ENCODE measurements around the gene GPC3. TPM values are rescaled to one million over a fixed set of nuclear protein-coding genes. Genes with fewer than 3 reads are reported as not detected.

GPC3 gene
- total RNA-seq, 1 experiment from 2014 or later = 233 TPM

DNA sequence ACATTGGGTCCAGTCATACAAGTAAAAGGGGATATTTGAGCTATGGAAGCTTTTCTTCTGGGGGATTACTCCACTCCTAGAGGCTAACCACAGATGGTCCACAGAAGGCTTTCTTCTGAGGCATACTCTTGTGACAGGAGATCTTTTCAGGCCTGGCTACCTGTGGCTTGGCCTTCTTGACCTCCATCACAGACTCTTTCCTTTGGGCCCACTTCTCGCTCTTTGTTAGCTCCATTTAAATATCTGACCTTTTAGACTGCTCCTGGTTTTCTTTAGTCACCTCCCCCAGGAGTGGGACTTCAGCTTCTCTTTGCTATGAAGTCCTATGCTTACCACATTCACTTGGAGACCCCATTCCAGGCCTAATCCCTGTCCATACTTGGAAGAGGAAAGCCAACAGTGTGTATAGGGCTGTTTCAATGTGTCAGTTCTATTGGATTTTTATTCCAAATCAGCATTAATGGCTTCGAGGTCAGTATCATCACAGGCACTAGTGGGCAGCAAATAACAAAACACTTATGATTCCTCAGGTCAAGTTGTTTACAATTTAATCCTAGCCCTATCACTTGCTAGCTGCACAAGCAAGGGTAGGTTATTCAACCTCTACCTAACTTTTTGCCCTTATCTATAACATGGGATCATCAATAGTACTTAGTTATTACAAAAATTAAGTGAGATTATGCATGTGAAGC, 26.3 kb downstream of the GPC3 start:
- Mint-ChIP-seq H3K4me1 (ENCODE audit: low read depth, unreplicated experiment) (peaks cover 9% of the 10 kb centered on the region), H3K4me3 (ENCODE audit: unreplicated experiment) (no peak overlapping the region), H3K36me3 (ENCODE audit: insufficient read depth, unreplicated experiment) (peaks cover 14% of the 10 kb centered on the region), H3K27me3 (ENCODE audit: insufficient read depth, unreplicated experiment) (no peaks in the 10 kb centered on the region), H3K9me3 (ENCODE audit: unreplicated experiment) (peaks cover 12% of the 10 kb centered on the region), H3K27ac (ENCODE audit: unreplicated experiment) (no peak overlapping the region)
- CTCF ChIA-PET = interaction anchor here (1.3 kb wide), 1 partner anchor 62 kb away, joined by 10 read pairs; no protein-coding TSS in a partner anchor
- Histone ChIP-seq H3K9me3 (no peaks in the 10 kb centered on the region), H3K36me3 (ENCODE audit: control insufficient read depth, insufficient read depth, low read length) (no peaks in the 10 kb centered on the region; the same call in 1 of the 2 replicates), H3K4me1 (no peaks in the 10 kb centered on the region), H3K27me3 (replicated peaks; ENCODE audit: control insufficient read depth, insufficient read depth, low read length) (no peaks in the 10 kb centered on the region), H3K4me3 (ENCODE audit: low read depth, low read length) (no peak overlapping the region)
- BruUV-seq (replicated peaks) = no TSS peak
- DNase-seq = no peak
- intact Hi-C loops (cut with micrococcal nuclease; ENCODE audit: unreplicated experiment) = loop anchor here (1.0 kb wide), 1 partner anchor 62 kb away; no protein-coding TSS in a partner anchor
- TF ChIP-seq, protein P1, sequence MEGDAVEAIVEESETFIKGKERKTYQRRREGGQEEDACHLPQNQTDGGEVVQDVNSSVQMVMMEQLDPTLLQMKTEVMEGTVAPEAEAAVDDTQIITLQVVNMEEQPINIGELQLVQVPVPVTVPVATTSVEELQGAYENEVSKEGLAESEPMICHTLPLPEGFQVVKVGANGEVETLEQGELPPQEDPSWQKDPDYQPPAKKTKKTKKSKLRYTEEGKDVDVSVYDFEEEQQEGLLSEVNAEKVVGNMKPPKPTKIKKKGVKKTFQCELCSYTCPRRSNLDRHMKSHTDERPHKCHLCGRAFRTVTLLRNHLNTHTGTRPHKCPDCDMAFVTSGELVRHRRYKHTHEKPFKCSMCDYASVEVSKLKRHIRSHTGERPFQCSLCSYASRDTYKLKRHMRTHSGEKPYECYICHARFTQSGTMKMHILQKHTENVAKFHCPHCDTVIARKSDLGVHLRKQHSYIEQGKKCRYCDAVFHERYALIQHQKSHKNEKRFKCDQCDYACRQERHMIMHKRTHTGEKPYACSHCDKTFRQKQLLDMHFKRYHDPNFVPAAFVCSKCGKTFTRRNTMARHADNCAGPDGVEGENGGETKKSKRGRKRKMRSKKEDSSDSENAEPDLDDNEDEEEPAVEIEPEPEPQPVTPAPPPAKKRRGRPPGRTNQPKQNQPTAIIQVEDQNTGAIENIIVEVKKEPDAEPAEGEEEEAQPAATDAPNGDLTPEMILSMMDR (IDR thresholded peaks at IDR 0.05; ENCODE audit: insufficient read depth in 1 of 2, low read depth in 1 of 2, low read length in 1 of 2, severe bottlenecking in 1 of 2, unreplicated experiment in 1 of 2) = no peak
- POLR2A ChIA-PET = no interaction called here

DNA sequence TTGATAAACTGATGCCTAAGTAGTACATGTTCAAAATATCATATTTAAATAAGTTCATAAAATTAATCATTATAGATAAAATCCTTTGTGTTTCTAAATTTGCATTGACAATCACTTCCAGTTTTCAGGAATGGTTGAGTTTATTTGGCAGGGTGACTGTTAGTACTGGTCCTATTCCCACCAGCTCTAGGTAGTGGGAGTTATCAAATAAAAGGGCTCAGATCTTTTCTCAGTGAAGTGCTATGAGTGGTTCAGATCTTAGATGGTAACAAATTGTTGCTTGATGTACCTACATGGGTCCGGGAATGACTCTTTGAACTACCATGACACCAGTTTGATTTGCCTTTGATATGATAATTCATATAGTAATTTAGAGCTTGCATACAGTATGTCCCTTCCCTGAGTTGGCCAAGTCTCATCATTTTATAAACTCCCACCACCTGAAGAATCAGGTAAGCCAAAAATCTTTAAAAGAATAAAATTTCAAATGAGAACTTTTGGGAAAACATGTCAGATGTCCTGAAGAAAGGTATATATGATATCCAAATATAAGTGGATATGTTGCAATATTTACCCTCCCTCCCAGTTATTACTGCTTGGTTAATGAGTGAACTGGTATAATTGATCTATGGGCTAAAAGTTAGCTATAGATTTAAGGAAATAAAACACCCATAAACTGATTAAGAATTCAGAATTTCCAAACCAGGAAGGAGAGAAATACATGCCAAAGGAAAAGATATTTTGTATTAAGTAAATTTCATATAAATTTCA, 28.6 kb downstream of the GPC3 start:
- Histone ChIP-seq H3K36me3 (ENCODE audit: control insufficient read depth, insufficient read depth, low read length) (no peaks in the 10 kb centered on the region; the same call in 1 of the 2 replicates), H3K9me3 (no peaks in the 10 kb centered on the region), H3K27me3 (replicated peaks; ENCODE audit: control insufficient read depth, insufficient read depth, low read length) (no peaks in the 10 kb centered on the region), H3K4me3 (ENCODE audit: low read depth, low read length) (no peak overlapping the region), H3K4me1 (no peaks in the 10 kb centered on the region)
- DNase-seq = no peak
- intact Hi-C loops (cut with micrococcal nuclease; ENCODE audit: unreplicated experiment) = no loop called here
- no TSS peak for BruUV-seq (replicated peaks)
- peaks cover 16% of the 10 kb centered on the region for H3K36me3 Mint-ChIP-seq (ENCODE audit: insufficient read depth, unreplicated experiment)
- ChIA-PET CTCF (no interaction called here), POLR2A (no interaction called here)
- H3K27ac Mint-ChIP-seq (ENCODE audit: unreplicated experiment) = no peak overlapping the region
- H3K4me3 Mint-ChIP-seq (ENCODE audit: unreplicated experiment) = no peak overlapping the region
- TF ChIP-seq, protein P1 (IDR thresholded peaks at IDR 0.05; ENCODE audit: insufficient read depth in 1 of 2, low read depth in 1 of 2, low read length in 1 of 2, severe bottlenecking in 1 of 2, unreplicated experiment in 1 of 2) = no peak
- H3K27me3 Mint-ChIP-seq (ENCODE audit: insufficient read depth, unreplicated experiment) = no peaks in the 10 kb centered on the region
- peaks cover 19% of the 10 kb centered on the region for H3K9me3 Mint-ChIP-seq (ENCODE audit: unreplicated experiment)
- H3K4me1 Mint-ChIP-seq (ENCODE audit: low read depth, unreplicated experiment) = peaks cover 9% of the 10 kb centered on the region

DNA sequence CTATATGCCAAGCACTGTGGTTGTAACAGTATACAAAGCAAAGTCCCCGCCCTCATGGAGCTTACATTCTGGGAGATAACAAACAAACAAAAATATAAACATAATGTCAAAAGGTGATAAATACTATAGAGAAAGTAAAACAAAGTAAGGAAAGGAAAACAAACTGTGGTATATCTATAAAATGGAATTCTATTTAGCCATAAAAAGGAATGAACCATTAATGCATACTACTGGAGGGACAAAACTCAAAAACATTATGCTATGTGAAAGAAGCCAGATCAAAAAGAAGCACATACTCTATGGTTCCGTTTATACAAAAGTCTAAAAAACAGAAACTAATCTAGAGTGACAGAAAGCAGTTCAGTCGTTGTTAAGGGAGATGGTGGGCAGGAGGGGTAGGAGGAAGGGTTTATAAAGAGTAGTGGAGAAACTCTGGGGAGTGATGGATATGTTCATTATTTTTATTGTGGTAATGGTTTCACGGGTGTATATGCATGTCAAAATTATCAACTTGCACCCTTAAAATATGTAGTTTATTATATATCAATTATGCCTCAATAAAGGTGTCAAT, 31.5 kb downstream of the GPC3 start:
- no peaks in the 10 kb centered on the region for H3K27me3 Mint-ChIP-seq (ENCODE audit: insufficient read depth, unreplicated experiment)
- intact Hi-C loops (cut with micrococcal nuclease; ENCODE audit: unreplicated experiment) = no loop called here
- TF ChIP-seq, protein P1 (IDR thresholded peaks at IDR 0.05; ENCODE audit: insufficient read depth in 1 of 2, low read depth in 1 of 2, low read length in 1 of 2, severe bottlenecking in 1 of 2, unreplicated experiment in 1 of 2) = no peak
- no peak for DNase-seq
- H3K27ac Mint-ChIP-seq (ENCODE audit: unreplicated experiment) = no peak overlapping the region
- no peaks in the 10 kb centered on the region for H3K4me1 ChIP-seq
- no peaks in the 10 kb centered on the region; the same call in 1 of the 2 replicates for H3K36me3 ChIP-seq (ENCODE audit: control insufficient read depth, insufficient read depth, low read length)
- peaks cover 9% of the 10 kb centered on the region for H3K4me1 Mint-ChIP-seq (ENCODE audit: low read depth, unreplicated experiment)
- POLR2A ChIA-PET = no interaction called here
- peaks cover 19% of the 10 kb centered on the region for H3K9me3 Mint-ChIP-seq (ENCODE audit: unreplicated experiment)
- no peaks in the 10 kb centered on the region for H3K27me3 ChIP-seq (replicated peaks; ENCODE audit: control insufficient read depth, insufficient read depth, low read length)
- CTCF ChIA-PET = no interaction called here
- no peaks in the 10 kb centered on the region for H3K9me3 ChIP-seq
- no TSS peak for BruUV-seq (replicated peaks)
- no peak overlapping the region for H3K4me3 ChIP-seq (ENCODE audit: low read depth, low read length)
- H3K4me3 Mint-ChIP-seq (ENCODE audit: unreplicated experiment) = no peak overlapping the region
- peaks cover 18% of the 10 kb centered on the region for H3K36me3 Mint-ChIP-seq (ENCODE audit: insufficient read depth, unreplicated experiment)
